SJSA1 (cell line): Measurements from ENCODE around the gene TSPOAP1. TPM values are rescaled to one million over a fixed set of nuclear protein-coding genes. Genes with fewer than 3 reads are reported as not detected.

Experiments used
- DNase-seq, 2 experiments: peaks; one replicate each; pipeline ENCODE4 v3.0.0-alpha.2; 2015 to 2020; ENCODE audit warnings: low spot score in 2 of 2, low read depth in 1 of 2
- H3K27ac ChIP-seq: fragments of 250-450 bp; sonication (Bioruptor Pico); 2 replicates; pipeline ENCODE4 v1.5.1; 2020; ENCODE audit warnings: mild to moderate bottlenecking, moderate library complexity
- H3K27me3 ChIP-seq: fragments of 250-450 bp; sonication (Bioruptor Pico); replicated peaks from 2 replicates; pipeline ENCODE4 v1.5.1; 2020; ENCODE audit warnings: mild to moderate bottlenecking, moderate library complexity
- H3K36me3 ChIP-seq: fragments of 250-450 bp; sonication (Bioruptor Pico); 2 replicates; pipeline ENCODE4 v1.5.1; 2020; ENCODE audit warnings: mild to moderate bottlenecking
- H3K4me1 ChIP-seq: fragments of 250-450 bp; sonication (Bioruptor Pico); replicated peaks from 2 replicates; pipeline ENCODE4 v1.6.1; 2021; ENCODE audit warnings: mild to moderate bottlenecking
- H3K4me3 ChIP-seq: fragments of 250-450 bp; sonication (Bioruptor Pico); 2 replicates; pipeline ENCODE4 v1.5.1; 2020; ENCODE audit warnings: mild to moderate bottlenecking
- H3K9me3 ChIP-seq: fragments of 250-450 bp; sonication (Bioruptor Pico); replicated peaks from 2 replicates; pipeline ENCODE4 v1.5.1; 2020; ENCODE audit warnings: mild to moderate bottlenecking
- total RNA-seq: library from RNA; depleted of rRNA; stranded (reverse); fragments of >200 nt; shearing (Covaris generic); gene quantifications from 2 replicates; pipeline ENCODE4 v1.2.3, GENCODE V29; 2014

The TSPOAP1 gene
- total RNA-seq, 1 experiment from 2014 or later = 0.05 TPM

GRCh38 chr17:58340405-58340876 is 11.8 kb upstream of the TSPOAP1 start:
- no peaks in the 10 kb centered on the region for H3K27me3 ChIP-seq

DNA sequence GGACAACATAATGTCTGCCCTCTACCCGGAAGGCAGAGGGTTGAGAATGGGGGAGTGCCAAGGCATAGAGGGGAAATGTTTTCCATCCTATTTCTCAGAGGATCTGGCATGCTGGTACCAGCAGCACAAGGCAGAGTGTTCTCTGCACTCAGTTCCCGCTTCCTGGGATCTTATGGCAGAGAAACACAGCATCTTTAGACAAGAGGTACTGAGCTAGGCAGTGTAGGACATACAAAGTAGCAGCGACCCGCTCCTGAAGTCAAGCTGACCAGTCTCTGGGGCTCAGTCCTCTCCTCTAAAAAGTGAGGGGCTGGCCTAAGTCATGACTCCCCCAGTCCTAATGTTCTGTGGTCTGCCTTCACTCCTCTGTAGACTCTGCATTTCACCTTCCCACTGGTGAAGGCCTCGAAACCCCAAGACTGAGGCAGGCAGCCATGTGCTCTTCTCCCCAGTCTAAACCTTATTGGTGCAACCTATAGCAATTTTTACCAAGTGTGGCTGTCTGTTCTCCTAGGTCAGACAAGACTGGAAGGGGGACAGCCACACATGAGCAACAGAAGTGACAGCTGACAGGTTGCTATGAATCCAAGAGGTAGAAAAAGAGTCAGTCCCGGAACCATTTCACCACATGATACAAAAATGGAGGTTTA is 11.3 kb upstream of the TSPOAP1 start:
- Histone ChIP-seq H3K9me3 (no peaks in the 10 kb centered on the region), H3K27ac (no peak overlapping the region), H3K27me3 (no peaks in the 10 kb centered on the region), H3K36me3 (peaks cover 13% of the 10 kb centered on the region), H3K4me3 (peak overlapping the region; percentile 16; the same call in 1 of the 2 replicates), H3K4me1 (peaks cover 33% of the 10 kb centered on the region)
- DNase-seq = no peak

More at GRCh38 chr17:58340405-58340876, 11.8 kb upstream of the TSPOAP1 start:
- peaks cover 33% of the 10 kb centered on the region for H3K4me1 ChIP-seq
- DNase-seq = no peak
- H3K4me3 ChIP-seq = no peak overlapping the region
- H3K9me3 ChIP-seq = no peaks in the 10 kb centered on the region
- no peak overlapping the region for H3K27ac ChIP-seq
- H3K36me3 ChIP-seq = peaks cover 19% of the 10 kb centered on the region

GRCh38 chr17:58338841-58339754 is 10.5 kb upstream of the TSPOAP1 start:
- Histone ChIP-seq H3K27me3 (no peaks in the 10 kb centered on the region), H3K4me1 (peaks cover 33% of the 10 kb centered on the region), H3K27ac (peak overlapping the region; percentile 56; the same call in 1 of the 2 replicates), H3K9me3 (no peaks in the 10 kb centered on the region), H3K36me3 (peaks cover 5% of the 10 kb centered on the region), H3K4me3 (peak overlapping the region; percentile 16)
- DNase-seq = peak; percentile 45 to 81

- Histone ChIP-seq H3K27me3 (no peaks in the 10 kb centered on the region), H3K27ac (peak overlapping the region; percentile 56), H3K4me1 (peaks cover 33% of the 10 kb centered on the region), H3K36me3 (no peaks in the 10 kb centered on the region), H3K4me3 (no peak overlapping the region), H3K9me3 (no peaks in the 10 kb centered on the region)
- DNase-seq = no peak
Measured at GRCh38 chr17:58338454-58338840, 9.9 kb upstream of the TSPOAP1 start.

DNA sequence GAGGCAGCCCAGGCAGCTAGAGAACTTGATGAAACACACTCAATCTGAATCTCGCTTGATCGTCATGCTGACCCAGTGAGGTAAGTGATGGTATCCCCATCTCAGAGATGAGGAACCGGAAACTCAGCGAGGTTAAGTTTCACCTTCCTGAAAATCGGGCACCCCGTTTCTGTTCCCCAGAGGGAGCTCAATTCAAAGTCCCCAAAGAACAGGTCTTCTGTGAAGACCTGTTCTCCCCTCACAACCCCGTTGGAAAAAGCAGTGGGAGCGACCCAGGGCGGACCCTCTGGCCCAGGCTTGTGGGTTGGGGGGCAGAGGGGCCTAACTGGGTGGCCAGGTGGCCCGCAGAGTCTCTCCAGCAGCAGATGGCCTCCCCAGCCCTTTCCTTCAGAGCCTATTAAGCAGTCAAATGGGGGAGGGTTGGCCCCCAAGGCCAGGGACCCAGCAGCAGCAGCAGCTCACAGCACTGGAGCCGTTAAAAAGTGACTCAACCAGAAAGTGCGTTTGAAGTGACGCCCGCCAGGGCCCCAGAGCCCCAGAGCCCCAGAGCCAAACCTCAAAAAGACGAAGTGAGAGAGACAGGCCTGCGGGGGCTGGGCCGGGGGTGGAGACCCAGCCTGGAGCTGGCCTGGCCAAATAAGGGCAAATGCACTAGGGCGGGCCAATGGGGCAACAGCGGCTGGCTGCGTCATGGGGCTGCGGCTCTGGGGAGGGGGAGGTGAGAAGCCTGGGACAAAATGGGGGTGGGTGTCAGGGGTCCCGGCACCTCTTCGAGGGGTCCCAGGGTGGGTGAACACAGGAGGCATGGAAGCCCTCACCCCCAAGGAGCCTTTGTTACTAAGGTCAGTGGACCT is 9.2 kb upstream of the TSPOAP1 start:
- H3K4me3 ChIP-seq = no peak overlapping the region
- H3K27me3 ChIP-seq = no peaks in the 10 kb centered on the region
- no peaks in the 10 kb centered on the region for H3K9me3 ChIP-seq
- H3K36me3 ChIP-seq = no peaks in the 10 kb centered on the region
- peak; percentile 74 to 82 for DNase-seq
- H3K27ac ChIP-seq = peak overlapping the region; percentile 58
- peaks cover 33% of the 10 kb centered on the region for H3K4me1 ChIP-seq

DNA sequence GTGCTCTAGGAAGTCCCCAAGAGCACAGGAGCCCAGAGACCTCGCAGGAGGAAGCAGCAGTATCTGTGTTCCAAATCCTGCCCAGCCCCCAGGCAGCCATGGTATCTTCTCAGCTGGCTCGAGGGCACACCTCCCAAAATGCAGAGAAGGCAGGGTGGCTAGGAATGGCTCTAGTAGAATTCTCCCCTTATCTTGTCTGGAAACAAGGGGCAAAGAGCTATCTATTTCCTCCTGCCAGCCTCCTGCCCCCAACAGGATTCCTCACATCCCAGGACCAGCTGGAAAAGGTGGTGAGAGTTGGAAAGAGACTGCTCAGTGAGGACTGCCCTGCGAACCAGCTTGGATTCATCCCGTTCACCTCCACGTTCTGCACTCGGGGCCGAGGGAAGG is 8.6 kb upstream of the TSPOAP1 start:
- Histone ChIP-seq H3K27ac (peak overlapping the region; percentile 58), H3K36me3 (no peaks in the 10 kb centered on the region), H3K4me1 (peaks cover 33% of the 10 kb centered on the region), H3K4me3 (no peak overlapping the region), H3K27me3 (no peaks in the 10 kb centered on the region), H3K9me3 (no peaks in the 10 kb centered on the region)
- DNase-seq = no peak

DNA sequence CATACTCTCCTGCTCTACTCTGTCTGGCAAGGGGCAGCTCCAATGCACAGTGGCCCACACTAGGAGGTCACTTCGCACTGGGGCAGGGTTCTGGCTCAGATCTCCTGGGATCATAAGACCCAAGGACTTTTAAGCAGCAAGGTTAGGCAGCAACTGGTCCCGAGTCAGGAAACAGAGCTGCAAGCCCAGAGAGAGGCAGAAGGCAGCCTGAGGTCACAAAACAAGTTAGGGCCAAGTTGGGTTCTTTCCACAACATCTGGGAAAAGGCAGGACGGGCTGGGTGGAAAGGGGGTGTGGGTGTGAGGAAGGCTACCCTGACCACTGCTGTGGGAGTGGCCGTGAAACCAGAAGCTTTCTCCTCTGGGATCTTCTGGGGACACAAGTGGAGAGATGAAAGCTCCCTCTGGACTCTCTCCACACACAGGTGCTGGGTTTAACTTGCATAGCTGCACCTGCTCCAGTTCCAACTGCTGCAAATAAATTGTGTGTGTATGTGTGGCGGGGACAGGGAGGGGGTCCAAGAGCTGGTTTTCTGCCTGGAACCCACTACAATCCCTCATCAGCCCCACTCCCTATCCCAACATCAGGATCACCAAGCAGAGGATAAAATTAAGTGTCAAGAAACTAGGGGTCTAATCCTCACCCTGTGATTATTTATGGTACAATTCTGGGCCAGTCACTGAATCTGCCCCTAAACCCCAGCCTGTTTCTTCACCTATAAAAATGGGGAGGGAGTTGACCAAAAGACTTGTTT is 8.0 kb upstream of the TSPOAP1 start:
- Histone ChIP-seq H3K36me3 (no peaks in the 10 kb centered on the region), H3K4me3 (no peak overlapping the region), H3K4me1 (peaks cover 36% of the 10 kb centered on the region), H3K9me3 (no peaks in the 10 kb centered on the region), H3K27ac (peak overlapping the region; percentile 58; the same call in 1 of the 2 replicates), H3K27me3 (no peaks in the 10 kb centered on the region)
- DNase-seq = no peak

- no peak for DNase-seq
- Histone ChIP-seq H3K4me1 (peaks cover 43% of the 10 kb centered on the region), H3K36me3 (no peaks in the 10 kb centered on the region), H3K27me3 (no peaks in the 10 kb centered on the region), H3K9me3 (no peaks in the 10 kb centered on the region), H3K4me3 (no peak overlapping the region), H3K27ac (no peak overlapping the region)
Measured at GRCh38 chr17:58335779-58336455, 7.3 kb upstream of the TSPOAP1 start.

DNA sequence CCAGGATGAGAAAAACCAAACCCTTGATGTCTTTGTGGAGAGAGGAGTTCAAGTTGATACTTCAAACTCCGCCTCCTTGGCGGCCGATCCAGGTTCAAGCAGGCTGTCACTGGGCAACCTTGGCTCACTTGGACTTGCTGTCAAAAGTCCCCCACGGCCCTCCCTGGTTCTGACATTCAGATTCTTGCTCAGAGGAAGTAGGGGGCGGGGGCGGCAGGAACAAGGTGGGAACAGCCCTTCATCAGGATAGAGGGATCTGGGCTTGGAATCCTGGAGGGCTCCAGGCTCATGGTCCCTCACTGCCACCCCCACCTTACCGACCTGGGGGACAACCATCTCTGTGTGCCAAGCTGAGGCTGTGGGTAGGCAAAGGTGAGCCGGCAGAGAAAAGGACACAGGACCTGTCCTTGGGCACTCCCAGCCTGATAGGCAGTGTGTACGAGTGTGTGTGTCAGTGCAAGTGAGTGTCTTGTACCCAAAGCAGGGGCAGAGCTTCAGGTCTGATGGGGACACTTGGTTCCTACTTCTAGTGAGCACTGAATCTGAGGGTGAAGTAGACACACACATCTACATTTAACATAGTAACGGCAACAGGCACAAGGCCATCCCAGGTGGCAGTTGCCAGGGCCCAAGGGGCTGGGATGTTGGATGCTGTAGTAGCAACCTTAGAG is 6.6 kb upstream of the TSPOAP1 start:
- Histone ChIP-seq H3K27ac (no peak overlapping the region), H3K36me3 (no peaks in the 10 kb centered on the region), H3K27me3 (no peaks in the 10 kb centered on the region), H3K4me1 (peaks cover 44% of the 10 kb centered on the region), H3K4me3 (no peak overlapping the region), H3K9me3 (no peaks in the 10 kb centered on the region)
- DNase-seq = no peak

- H3K4me3 ChIP-seq = no peak overlapping the region
- DNase-seq = no peak
- H3K27me3 ChIP-seq = no peaks in the 10 kb centered on the region
- H3K9me3 ChIP-seq = no peaks in the 10 kb centered on the region
- H3K36me3 ChIP-seq = no peaks in the 10 kb centered on the region
- H3K4me1 ChIP-seq = peaks cover 44% of the 10 kb centered on the region
- no peak overlapping the region for H3K27ac ChIP-seq
Measured at GRCh38 chr17:58334661-58335060, 6.1 kb upstream of the TSPOAP1 start.

DNA sequence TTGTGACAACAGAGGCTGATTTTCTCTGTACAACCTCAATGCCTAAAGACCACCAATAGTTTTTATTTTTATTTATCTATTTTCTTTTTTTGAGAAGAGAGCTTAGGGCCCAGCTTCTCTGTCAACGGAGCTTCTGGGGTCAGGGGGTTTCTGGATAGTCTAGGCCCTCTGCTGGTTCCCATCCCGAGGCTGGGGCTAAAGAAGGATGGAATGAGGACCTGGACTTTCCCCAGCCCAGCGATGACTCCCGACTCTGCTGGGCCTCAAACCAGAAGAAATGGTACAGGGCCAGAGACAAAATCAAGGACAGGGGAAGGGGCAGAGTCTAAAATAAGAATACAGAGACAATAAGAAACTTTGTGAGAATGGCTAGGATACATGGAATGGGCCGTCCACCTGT is 5.7 kb upstream of the TSPOAP1 start:
- H3K36me3 ChIP-seq = no peaks in the 10 kb centered on the region
- DNase-seq = no peak
- no peak overlapping the region for H3K4me3 ChIP-seq
- no peaks in the 10 kb centered on the region for H3K9me3 ChIP-seq
- H3K27me3 ChIP-seq = no peaks in the 10 kb centered on the region; the same call in 1 of the 2 replicates
- no peak overlapping the region for H3K27ac ChIP-seq
- H3K4me1 ChIP-seq = peaks cover 43% of the 10 kb centered on the region

DNA sequence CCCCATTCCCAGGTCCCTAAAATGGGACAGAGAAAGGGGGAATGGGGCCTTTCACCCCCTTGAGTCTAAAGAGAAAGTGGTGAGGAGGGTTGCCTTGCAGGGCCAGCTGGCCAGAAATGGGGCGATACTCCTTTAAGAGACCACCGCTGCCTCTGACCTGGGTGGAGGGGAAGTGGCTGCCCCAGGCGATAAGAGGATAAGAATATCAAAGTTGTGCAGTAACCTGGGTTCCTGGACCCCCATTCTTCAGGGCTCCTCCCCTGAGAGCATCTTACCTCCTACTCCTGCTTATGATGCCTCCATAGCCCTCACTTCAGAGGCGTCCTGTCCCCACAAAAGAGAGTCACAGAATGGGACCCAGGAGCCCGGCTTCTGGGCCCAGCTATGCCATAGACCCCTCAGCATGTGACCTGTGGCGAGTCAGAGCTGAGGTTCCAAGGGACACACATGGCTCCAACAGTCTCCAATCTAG is 5.2 kb upstream of the TSPOAP1 start:
- no peaks in the 10 kb centered on the region for H3K9me3 ChIP-seq
- H3K27ac ChIP-seq = no peak overlapping the region
- no peak for DNase-seq
- no peaks in the 10 kb centered on the region for H3K36me3 ChIP-seq
- H3K4me3 ChIP-seq = no peak overlapping the region
- no peaks in the 10 kb centered on the region; the same call in 1 of the 2 replicates for H3K27me3 ChIP-seq
- peaks cover 38% of the 10 kb centered on the region for H3K4me1 ChIP-seq
